ENCODE measurements around the gene TBC1D13.

- TF ChIP-seq SIN3A (IDR thresholded peaks at IDR 0.05; ENCODE audit: borderline replicate concordance, insufficient read depth, low read length) (no peak), POLR2AphosphoS5 (IDR thresholded peaks at IDR 0.05; ENCODE audit: low read depth, low read length) (no peak), TAF1 (IDR thresholded peaks at IDR 0.05; ENCODE audit: borderline replicate concordance, insufficient read depth, low read length) (no peak)
Observed at GRCh38 chr9:128765499-128765898, 21.6 kb upstream of the TBC1D13 start.

Data from PFSK-1 (cell line).